ENCODE results near the gene TSEN15. TPM values are rescaled to one million over a fixed set of nuclear protein-coding genes. Genes with fewer than 3 reads are reported as not detected.

The TSEN15 gene
- total RNA-seq, 2 donors from 2014 or later = 13.3 to 18.5 TPM

- no peak overlapping the region for H3K4me3 ChIP-seq
- H3K27ac ChIP-seq = no peak overlapping the region
- H3K36me3 ChIP-seq = no peaks in the 10 kb centered on the region
- TF ChIP-seq, protein P1, sequence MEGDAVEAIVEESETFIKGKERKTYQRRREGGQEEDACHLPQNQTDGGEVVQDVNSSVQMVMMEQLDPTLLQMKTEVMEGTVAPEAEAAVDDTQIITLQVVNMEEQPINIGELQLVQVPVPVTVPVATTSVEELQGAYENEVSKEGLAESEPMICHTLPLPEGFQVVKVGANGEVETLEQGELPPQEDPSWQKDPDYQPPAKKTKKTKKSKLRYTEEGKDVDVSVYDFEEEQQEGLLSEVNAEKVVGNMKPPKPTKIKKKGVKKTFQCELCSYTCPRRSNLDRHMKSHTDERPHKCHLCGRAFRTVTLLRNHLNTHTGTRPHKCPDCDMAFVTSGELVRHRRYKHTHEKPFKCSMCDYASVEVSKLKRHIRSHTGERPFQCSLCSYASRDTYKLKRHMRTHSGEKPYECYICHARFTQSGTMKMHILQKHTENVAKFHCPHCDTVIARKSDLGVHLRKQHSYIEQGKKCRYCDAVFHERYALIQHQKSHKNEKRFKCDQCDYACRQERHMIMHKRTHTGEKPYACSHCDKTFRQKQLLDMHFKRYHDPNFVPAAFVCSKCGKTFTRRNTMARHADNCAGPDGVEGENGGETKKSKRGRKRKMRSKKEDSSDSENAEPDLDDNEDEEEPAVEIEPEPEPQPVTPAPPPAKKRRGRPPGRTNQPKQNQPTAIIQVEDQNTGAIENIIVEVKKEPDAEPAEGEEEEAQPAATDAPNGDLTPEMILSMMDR (IDR thresholded peaks at IDR 0.05) = no peak
- H3K27me3 ChIP-seq = no peaks in the 10 kb centered on the region
- no peaks in the 10 kb centered on the region for H3K9me3 ChIP-seq
- no peaks in the 10 kb centered on the region for H3K4me1 ChIP-seq
- no peak overlapping the region for H3K9ac ChIP-seq (ENCODE audit: low read depth in 2 of 2, low read length in 2 of 2)
- no peak for DNase-seq
- intact Hi-C loops (cut with DNase I) = no loop called here
These were observed 32.0 kb upstream of the TSEN15 start for GRCh38 chr1:184019506-184019905.

- Histone ChIP-seq H3K9ac (ENCODE audit: low read depth in 2 of 2, low read length in 2 of 2) (no peak overlapping the region), H3K27me3 (no peaks in the 10 kb centered on the region), H3K4me3 (no peak overlapping the region), H3K4me1 (no peaks in the 10 kb centered on the region), H3K27ac (no peak overlapping the region), H3K36me3 (no peaks in the 10 kb centered on the region), H3K9me3 (no peaks in the 10 kb centered on the region)
- TF ChIP-seq, protein P1 (IDR thresholded peaks at IDR 0.05) = no peak
- DNase-seq = no peak
- intact Hi-C loops (cut with DNase I) = no loop called here
These were observed 31.2 kb upstream of the TSEN15 start for GRCh38 chr1:184020328-184020727.

GRCh38 chr1:184020855-184021254, 30.7 kb upstream of the TSEN15 start:
- no peaks in the 10 kb centered on the region for H3K27me3 ChIP-seq
- TF ChIP-seq, protein P1 (IDR thresholded peaks at IDR 0.05) = no peak
- H3K9me3 ChIP-seq = no peaks in the 10 kb centered on the region
- H3K36me3 ChIP-seq = no peaks in the 10 kb centered on the region
- intact Hi-C loops (cut with DNase I) = no loop called here
- no peak overlapping the region for H3K27ac ChIP-seq
- no peak overlapping the region for H3K9ac ChIP-seq (ENCODE audit: low read depth in 2 of 2, low read length in 2 of 2)
- no peak overlapping the region for H3K4me3 ChIP-seq
- no peak for DNase-seq
- H3K4me1 ChIP-seq = no peaks in the 10 kb centered on the region

GRCh38 chr1:184021728-184022127, 29.8 kb upstream of the TSEN15 start:
- intact Hi-C loops (cut with DNase I) = no loop called here
- Histone ChIP-seq H3K27me3 (no peaks in the 10 kb centered on the region), H3K9ac (ENCODE audit: low read depth in 2 of 2, low read length in 2 of 2) (no peak overlapping the region), H3K9me3 (no peaks in the 10 kb centered on the region), H3K4me3 (no peak overlapping the region), H3K36me3 (no peaks in the 10 kb centered on the region), H3K4me1 (no peaks in the 10 kb centered on the region), H3K27ac (no peak overlapping the region)
- no peak for DNase-seq
- TF ChIP-seq, protein P1 (IDR thresholded peaks at IDR 0.05) = no peak

GRCh38 chr1:184022668-184023067, 28.9 kb upstream of the TSEN15 start:
- DNase-seq = no peak
- Histone ChIP-seq H3K4me3 (no peak overlapping the region), H3K4me1 (no peaks in the 10 kb centered on the region), H3K36me3 (no peaks in the 10 kb centered on the region), H3K9ac (ENCODE audit: low read depth in 2 of 2, low read length in 2 of 2) (no peak overlapping the region), H3K27ac (no peak overlapping the region), H3K9me3 (no peaks in the 10 kb centered on the region), H3K27me3 (no peaks in the 10 kb centered on the region)
- intact Hi-C loops (cut with DNase I) = no loop called here
- TF ChIP-seq, protein P1 (IDR thresholded peaks at IDR 0.05) = no peak

DNA sequence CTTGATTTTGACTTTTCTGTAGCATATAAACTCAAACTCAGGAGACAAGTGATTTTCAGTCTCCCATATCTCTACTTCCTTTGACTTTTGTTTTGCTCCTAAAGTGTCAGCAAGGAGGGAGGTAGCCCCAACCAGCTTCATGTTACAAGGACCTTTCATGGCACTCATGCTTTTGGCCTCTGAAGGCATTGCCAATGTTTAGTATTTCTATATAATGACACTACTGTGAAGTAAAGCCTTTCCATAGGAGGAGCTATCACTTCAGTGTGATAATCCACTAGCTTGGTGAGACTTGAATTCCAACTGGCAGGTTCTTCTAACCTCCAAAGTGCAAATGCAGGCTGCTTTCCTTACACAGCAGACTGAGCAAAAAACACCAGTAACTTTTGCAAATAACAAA, 28.4 kb upstream of the TSEN15 start:
- Histone ChIP-seq H3K36me3 (no peaks in the 10 kb centered on the region), H3K27me3 (no peaks in the 10 kb centered on the region), H3K9ac (ENCODE audit: low read depth in 2 of 2, low read length in 2 of 2) (no peak overlapping the region), H3K4me3 (no peak overlapping the region), H3K9me3 (no peaks in the 10 kb centered on the region), H3K27ac (no peak overlapping the region), H3K4me1 (no peaks in the 10 kb centered on the region)
- no peak for DNase-seq
- intact Hi-C loops (cut with DNase I) = no loop called here
- TF ChIP-seq, protein P1 (IDR thresholded peaks at IDR 0.05) = no peak
